OCI-LY3 (cell line): ENCODE measurements around the gene CCDC160.

ENCODE experiments used
- EZH2phosphoT487 ChIP-seq: fragments of 200-600 bp; shearing (Covaris generic); IDR thresholded peaks from 2 replicates; pipeline ENCODE4 v1.6.1; 2018; ENCODE audit warnings: antibody characterized with exemption, mixed run types, low read depth
- TF ChIP-seq, protein P1 (sequence below): fragments of 200-600, 300-600 bp; sonication (generic); IDR thresholded peaks from 2 replicates; pipeline ENCODE4 v1.5.1; 2014; ENCODE audit warnings: antibody characterized with exemption, low read length, low read depth

DNA sequence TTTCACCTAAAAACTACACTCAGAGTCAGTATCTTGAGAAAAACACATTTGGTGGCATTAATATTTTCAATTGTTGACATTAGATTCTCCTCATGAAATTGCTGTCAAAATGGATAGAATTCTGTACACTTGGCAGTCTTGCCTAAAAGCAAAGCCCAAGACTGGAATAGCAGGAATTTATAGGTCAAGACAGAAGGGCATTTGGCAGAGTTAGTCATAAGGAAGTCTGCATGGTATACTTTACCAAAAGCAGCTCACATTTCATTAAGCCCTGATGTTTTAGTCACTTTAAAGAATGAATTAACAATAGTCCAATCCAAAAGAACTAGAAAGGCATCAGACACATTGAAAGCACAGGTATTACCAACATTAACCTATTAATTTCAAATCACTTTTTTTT lies 7.1 kb downstream of the CCDC160 start:
- TF ChIP-seq, protein P1, sequence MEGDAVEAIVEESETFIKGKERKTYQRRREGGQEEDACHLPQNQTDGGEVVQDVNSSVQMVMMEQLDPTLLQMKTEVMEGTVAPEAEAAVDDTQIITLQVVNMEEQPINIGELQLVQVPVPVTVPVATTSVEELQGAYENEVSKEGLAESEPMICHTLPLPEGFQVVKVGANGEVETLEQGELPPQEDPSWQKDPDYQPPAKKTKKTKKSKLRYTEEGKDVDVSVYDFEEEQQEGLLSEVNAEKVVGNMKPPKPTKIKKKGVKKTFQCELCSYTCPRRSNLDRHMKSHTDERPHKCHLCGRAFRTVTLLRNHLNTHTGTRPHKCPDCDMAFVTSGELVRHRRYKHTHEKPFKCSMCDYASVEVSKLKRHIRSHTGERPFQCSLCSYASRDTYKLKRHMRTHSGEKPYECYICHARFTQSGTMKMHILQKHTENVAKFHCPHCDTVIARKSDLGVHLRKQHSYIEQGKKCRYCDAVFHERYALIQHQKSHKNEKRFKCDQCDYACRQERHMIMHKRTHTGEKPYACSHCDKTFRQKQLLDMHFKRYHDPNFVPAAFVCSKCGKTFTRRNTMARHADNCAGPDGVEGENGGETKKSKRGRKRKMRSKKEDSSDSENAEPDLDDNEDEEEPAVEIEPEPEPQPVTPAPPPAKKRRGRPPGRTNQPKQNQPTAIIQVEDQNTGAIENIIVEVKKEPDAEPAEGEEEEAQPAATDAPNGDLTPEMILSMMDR, result no peak
- no peak for TF ChIP-seq EZH2phosphoT487
